Limb (tissue), 2 donors: ENCODE results near the gene C16orf92.

Source experiments
- DNase-seq, 2 donors: peaks; one replicate each; pipeline ENCODE4 v3.0.0-alpha.2; 2016; ENCODE audit errors: extremely low spot score in 2 of 2

Gene C16orf92

DNA sequence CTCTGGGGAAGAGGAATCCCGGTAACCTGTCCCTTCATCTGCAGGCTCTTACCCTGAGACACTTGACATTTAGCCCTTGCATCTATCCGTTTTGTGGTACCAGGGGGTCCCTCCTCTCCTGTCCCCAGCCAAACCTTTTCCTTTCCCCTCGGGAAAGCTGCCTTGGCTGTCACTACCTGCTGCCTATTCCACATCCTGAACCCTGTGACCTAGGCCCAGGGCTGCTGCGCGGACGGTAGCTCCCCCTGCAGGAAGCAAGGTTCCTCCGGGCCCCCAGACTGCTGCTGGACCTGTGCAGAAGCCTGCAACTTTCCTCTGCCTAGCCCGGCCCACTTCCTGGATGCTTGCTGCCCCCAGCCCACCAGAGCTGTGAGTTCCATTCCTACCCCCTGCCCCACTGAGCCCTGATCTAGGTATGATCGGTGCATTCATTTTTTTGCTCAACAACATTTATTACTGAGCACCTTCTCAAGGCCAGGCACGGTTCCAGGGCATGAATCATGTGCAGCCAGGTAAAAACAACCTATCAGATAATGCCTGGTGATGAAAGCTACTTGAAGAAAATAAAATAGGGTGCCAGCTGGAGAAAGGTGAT is 32.1 kb downstream of the C16orf92 start:
- no peak for DNase-seq

DNA sequence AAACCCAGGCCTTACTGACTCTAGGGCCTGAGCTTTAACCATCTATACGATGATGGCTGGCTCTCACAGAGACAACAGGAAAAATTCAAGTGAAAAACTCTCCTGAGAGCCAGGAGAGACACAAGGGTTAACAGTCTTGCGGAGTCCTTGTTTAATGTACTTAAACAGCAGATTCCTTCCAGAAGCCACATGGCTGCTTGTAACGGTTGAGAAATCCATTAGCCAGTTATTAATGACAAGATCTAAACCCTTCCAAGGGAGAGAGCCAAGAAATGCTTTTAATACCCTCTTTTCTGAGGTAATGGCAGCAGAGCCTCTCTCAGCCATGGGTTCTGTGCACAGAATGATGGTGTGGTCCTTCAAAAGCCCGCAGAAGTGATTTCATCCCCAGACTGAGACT is 37.3 kb downstream of the C16orf92 start:
- DNase-seq: peak in 1 of 2 donors; percentile 22

DNA sequence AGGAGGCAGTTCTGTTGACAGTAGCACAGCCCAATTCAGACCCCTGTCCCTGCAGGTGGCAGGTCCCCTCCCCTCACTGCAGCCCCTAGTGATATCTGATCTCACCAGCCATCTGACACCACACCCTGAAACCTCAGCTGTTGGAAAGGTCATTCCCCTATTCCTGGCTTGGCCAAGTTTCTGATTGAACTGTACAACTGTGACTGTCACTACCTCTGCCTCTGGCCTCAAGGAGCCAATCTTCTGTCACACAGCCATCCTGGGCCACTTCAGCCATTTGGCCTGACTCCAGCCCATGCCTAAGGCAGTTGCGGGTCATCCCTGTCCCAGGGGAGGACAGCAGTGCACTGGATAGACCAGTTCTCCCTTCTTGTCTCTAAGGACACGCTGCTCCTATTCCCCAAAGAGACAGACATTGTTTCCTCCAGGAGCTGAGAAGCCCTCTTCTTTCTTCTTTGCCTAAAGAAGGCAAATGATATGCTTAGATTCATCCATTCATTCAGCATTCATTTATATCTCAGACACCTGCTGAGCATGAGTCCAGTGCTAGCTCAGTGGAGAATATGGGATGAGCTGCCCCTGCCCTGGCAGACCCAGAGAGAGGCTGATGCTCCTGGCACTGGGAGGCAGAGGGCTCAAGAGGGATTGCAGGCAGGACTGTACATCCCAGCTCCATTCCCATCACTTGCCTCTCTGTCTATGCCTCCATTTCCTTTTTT is 38.0 kb downstream of the C16orf92 start:
- peak; percentile 55 to 61 for DNase-seq

DNA sequence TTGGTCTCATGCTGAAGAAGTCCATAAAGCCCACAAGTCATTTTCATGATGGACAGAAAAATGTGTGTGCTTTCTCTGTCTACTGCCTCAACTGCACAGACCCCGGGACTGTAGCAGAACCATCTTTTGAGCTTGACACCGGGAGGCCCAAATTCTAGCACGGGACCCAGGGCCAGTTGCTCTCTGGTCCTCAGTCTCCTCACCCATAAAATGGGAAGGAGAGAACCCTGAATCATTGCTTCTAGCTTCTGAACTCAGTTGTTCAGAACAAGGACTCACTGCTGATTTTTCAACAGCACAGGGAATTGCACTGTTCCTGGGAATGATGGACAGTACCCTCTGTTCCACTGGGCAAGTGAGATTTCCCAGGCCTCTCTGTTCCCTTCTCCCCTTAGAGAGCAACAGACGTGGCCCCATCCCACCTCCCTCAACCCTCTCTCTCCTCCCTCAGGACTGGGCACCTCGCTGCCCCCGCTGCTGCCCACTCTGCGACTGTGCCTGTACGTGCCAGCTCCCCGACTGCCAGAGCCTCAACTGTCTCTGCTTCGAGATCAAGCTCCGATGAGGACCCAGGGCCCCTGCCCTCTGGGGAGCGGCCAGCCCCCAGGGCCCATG is 40.4 kb downstream of the C16orf92 start:
- DNase-seq: no peak

DNA sequence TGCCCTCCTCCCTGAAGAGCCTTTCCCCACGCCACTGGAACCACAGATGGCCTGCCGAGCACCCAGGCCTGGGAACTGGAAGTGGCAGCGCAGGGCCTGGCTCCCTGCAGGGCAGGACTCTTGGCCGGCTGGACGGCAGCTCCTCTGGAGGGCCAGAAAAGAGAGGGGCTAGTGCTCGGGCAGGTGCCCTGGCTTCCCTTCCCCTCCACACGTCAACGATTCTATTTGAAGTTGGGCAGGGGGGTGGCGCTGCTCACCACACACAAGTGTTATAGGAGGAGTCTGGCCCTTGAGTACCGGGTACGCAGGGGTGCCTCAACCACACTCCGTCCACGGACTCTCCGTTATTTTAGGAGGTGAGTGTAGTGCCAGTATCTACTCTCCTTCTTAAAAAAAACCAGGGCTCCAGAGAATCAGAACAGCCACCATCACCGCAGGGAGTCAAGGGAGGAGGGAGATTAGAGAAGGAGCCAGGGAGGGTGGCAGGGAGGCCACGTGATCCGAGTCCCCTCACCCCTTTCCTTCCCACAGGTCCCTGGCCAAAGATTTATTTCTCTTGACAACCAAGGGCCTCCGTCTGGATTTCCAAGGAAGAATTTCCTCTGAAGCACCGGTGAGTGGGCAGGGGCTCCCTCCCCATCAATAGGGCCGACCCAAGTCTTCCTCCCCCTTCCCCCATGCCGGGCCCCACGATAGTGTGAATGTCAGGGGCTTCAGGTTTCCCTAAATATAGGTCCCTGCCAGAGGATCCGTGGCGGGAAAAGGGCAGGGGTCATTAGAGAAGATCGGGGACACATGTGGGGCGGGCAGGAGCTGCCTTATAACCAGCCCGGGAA is 41.1 kb downstream of the C16orf92 start:
- peak; percentile 49 to 73 for DNase-seq

DNA sequence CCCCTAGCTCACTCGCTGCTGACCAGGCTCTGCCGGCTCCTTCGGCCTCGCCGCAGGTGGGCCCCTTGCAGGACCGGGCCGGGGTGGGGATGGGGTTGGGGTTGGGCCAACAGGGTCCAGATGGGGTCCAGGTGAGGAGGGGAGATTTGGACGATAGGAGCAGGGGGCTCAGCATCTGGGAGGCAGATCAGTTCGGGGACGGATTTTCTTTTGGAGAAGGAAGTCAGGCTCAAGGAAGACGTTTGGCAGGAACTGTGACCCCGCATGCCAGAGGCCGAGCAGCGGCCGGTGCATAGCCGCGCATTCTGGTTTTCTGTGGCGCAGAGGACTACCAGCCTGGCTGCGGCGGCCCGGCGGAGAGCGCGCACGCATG is 41.7 kb downstream of the C16orf92 start:
- DNase-seq: no peak

DNA sequence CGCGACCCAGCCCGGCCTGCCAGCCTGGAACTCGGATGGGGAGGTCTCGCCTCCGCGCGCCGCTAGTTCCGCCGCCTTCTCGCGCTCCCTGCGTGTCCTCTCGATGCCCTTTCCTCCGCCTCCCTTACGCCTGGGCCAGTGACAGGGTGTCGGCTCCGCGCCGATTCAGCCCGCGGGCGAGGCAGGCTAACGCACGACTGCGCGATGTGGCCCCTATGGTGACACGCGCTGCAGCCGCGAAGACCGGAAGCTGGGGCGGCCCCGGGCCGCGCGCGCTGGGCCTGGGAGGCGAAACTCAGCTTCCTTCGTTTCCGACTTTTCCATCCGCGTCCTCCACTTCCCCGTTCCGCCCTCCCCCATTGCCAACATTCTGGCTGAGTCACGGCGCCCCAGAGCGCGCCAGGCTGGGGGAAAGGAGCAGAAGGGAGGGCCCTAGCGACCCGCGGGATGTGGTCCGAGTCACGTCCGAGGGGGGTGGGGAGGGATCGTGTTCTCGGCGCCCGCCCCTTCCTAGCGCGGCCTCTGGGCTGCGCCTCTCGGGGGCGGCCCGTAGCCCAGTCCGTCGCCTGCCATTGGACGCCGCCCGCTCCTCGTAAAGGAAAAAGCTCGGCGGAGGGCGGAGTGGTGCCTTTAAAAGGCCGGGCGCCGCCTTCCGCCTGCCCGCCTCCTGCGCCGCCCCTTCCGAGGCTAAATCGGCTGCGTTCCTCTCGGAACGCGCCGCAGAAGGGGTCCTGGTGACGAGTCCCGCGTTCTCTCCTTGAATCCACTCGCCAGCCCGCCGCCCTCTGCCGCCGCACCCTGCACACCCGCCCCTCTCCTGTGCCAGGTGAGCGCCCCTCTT is 42.3 kb downstream of the C16orf92 start, which contains the start of gene ALDOA:
TSS of gene ALDOA (plus strand) at position 659 of the 841 bp plus-strand sequence. CDS start 1,138 bp downstream, outside the sequence.
- DNase-seq: peak; percentile 98

DNA sequence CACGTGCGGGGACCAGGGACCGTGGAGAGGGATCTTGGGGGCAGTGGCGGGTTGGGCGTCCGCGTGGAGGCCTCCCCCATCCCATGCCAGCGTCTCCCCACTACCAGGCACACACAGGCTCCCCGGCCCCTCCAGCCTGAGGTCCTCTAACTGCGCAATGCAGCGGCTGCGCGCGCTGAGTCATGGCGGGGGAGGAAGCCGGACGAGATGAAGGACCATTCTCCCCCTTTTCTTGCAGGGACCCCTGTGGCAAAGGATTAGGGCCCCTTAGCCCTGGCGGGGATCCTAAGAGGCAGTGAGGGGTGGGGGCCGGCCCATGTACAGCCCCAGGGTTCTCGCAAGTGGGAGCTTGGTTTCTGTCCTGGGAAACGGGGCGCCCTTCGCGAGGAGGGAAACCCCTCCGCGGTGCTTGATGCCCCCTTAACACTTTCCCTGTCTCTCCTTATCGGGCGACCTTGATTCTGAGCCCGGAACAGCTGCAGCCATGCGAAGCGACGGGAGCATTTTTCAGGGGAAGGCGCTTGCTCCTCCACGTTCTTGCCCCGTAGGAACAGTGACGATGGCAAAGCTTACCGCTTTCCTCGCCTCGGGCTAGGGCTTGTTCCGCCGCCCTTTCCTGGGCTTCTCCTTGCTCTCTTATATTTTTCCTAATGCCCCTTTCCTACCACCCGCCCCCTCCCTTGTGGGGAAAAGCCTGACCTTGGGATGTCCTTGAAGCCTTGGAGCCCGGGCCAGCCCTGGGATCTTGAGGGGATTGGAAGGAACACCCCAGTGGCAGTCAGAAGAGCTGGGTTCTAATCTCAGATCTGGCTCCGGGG is 43.2 kb downstream of the C16orf92 start:
- DNase-seq: peak in 1 of 2 donors; percentile 27

DNA sequence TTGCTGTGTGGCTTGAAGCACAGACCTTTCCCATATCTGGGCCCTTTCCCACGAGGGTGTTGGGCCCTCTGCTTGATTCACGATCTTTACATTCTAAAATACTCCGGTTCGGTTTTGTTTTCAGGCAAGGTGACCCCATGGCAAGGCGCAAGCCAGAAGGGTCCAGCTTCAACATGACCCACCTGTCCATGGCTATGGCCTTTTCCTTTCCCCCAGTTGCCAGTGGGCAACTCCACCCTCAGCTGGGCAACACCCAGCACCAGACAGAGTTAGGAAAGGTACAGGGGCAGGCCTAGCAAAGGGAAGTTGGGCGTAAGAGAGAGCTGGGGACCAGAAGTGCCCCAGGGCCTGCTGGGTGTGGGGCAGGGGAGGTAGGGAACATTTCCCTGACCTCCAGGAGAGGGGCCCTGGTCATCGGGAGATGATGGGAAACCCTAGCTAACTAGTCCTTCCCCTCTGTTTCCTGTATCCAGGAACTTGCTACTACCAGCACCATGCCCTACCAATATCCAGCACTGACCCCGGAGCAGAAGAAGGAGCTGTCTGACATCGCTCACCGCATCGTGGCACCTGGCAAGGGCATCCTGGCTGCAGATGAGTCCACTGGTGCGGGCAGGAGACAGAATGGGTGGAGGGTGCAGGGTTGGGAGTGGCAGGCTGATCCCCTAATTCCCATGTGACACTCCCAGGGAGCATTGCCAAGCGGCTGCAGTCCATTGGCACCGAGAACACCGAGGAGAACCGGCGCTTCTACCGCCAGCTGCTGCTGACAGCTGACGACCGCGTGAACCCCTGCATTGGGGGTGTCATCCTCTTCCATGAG is 44.0 kb downstream of the C16orf92 start:
- DNase-seq: no peak

DNA sequence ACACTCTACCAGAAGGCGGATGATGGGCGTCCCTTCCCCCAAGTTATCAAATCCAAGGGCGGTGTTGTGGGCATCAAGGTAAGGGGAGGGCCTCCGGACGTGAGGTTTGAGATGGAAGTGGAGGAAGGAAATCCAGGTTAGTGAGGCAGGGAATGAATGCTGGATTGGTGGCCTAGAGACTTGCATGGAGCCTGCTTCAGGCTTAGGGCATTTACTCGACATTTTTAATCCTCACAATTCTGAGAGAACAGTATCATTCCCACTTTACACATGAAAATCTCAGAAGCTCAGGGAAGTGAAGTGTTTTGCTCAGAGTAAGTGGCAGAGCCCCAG is 44.6 kb downstream of the C16orf92 start:
- DNase-seq: no peak

DNA sequence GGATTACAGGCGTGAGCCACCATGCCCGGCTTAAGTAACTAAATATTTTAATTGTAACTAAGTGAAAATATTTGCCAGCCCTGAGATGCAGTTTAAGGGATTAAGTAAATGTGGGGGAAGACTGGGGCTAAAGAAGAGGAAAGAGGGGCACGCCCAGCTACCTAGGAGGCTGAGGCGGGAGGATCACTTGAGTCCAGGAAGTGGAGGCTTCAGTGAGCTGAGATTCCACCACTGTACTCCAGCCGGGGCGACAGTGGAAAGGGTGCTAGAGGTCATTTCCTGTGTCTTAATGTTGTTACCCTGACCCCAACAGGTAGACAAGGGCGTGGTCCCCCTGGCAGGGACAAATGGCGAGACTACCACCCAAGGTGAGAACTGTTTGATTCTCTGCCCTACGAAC is 45.3 kb downstream of the C16orf92 start:
- no peak for DNase-seq

DNA sequence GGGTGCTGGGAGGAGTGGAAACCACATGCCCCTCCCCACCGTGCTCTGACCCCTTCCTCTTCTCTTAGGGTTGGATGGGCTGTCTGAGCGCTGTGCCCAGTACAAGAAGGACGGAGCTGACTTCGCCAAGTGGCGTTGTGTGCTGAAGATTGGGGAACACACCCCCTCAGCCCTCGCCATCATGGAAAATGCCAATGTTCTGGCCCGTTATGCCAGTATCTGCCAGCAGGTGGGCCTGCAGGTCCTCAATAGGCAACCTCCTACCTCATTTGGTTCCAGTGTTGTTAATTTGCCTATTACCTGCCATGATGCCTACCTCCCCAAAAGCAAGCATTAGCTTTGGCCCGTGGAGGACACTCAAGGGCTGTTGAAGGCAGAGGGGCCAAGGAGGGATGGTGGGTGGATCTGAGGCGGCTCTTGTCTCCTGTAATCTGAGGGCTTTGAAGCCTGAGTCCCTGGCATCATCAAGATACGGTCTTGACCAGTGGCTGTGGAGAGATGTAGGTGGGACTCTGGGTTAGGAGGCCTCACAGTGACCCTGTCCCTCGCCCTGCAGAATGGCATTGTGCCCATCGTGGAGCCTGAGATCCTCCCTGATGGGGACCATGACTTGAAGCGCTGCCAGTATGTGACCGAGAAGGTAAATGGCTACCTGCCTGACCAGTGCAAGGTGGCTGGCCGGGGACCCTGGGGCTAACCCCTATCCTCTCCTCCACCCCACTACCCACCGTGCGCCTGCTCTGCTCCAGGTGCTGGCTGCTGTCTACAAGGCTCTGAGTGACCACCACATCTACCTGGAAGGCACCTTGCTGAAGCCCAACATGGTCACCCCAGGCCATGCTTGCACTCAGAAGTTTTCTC is 46.0 kb downstream of the C16orf92 start:
- peak in 1 of 2 donors; percentile 50 for DNase-seq

DNA sequence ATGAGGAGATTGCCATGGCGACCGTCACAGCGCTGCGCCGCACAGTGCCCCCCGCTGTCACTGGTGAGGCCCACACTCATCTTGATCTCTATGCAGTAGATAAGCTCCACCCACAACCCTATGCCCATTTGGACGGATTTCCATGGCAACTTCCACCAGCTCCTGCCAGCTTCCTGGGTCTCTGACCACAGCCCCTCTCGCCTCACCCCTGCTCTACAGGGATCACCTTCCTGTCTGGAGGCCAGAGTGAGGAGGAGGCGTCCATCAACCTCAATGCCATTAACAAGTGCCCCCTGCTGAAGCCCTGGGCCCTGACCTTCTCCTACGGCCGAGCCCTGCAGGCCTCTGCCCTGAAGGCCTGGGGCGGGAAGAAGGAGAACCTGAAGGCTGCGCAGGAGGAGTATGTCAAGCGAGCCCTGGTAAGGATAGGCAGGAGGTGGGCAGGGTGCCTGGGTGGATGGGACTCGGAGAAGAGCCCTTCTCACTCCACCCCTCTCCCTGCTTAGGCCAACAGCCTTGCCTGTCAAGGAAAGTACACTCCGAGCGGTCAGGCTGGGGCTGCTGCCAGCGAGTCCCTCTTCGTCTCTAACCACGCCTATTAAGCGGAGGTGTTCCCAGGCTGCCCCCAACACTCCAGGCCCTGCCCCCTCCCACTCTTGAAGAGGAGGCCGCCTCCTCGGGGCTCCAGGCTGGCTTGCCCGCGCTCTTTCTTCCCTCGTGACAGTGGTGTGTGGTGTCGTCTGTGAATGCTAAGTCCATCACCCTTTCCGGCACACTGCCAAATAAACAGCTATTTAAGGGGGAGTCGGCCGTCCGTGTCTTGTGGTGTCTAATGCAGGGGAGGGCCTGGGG is 46.8 kb downstream of the C16orf92 start:
- DNase-seq: no peak

DNA sequence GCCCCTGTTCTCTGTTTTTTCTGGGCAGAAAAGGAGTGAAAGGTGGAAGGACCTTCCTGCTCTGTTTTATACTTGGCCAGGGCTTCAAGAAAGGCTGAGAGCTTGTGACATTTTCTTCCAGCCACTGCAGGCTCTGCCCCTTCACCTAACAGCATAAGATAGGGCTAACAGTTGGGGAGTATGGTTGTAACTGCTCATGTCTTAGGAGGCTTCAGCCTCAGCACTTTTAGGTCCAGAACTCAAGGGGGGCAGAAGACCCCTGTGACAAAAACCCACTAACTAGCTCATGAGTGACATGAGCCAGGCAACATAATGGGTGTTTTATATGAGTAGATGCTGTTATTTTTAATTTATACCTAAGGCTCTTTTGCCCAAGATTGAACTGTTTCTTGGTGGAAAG is 47.5 kb downstream of the C16orf92 start:
- no peak for DNase-seq
